ENCODE data around the gene VSNL1. TPM values are rescaled to one million over a fixed set of nuclear protein-coding genes. Genes with fewer than 3 reads are reported as not detected.
A peak's percentile ranks its signal among the peaks of the same experiment; 100 is the strongest.

Gene VSNL1
- total RNA-seq, 1 donor from 2014 or later = 19.2 TPM

DNA sequence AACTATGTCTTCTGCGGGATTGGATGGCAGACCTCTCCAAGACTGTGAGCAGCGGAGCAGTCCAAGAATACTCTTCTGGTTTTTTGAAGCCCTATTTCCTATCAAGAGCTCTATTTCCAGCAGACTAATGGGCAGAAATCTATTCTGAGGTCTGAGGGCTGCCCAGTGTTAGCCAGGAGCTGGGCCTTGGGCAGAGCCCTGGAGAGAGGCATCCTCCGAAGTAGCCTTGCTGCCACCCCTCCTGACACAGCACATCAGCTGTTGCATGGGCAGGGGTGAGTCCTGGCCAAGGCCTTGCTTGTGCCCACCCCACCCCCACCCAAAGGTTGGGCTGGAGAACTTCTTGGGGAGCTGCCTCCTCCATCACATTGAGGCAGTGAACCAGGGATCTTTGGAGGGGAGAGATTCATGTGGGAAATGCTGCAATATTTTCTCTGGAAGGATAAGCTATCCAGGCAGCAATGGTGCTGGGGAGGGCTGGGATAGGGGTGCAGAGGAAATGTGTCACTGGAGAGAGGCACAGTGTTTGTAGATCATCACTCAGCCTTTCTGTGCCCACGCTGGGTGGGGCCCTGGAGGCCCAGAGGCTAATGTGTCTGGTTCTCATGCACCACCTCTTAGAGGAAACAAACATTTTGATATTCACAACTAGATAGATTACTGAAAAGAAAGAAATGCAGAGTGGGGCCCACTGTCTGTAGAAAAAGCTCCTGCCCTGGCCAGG lies 104.7 kb downstream of the VSNL1 start:
- TF ChIP-seq POLR2AphosphoS5 (IDR thresholded peaks at IDR 0.05; ENCODE audit: insufficient read depth in 1 of 2, low read depth in 1 of 2) (no peak), POLR2A (IDR thresholded peaks at IDR 0.05) (no peak)
- TF ChIP-seq, protein P1, sequence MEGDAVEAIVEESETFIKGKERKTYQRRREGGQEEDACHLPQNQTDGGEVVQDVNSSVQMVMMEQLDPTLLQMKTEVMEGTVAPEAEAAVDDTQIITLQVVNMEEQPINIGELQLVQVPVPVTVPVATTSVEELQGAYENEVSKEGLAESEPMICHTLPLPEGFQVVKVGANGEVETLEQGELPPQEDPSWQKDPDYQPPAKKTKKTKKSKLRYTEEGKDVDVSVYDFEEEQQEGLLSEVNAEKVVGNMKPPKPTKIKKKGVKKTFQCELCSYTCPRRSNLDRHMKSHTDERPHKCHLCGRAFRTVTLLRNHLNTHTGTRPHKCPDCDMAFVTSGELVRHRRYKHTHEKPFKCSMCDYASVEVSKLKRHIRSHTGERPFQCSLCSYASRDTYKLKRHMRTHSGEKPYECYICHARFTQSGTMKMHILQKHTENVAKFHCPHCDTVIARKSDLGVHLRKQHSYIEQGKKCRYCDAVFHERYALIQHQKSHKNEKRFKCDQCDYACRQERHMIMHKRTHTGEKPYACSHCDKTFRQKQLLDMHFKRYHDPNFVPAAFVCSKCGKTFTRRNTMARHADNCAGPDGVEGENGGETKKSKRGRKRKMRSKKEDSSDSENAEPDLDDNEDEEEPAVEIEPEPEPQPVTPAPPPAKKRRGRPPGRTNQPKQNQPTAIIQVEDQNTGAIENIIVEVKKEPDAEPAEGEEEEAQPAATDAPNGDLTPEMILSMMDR (IDR thresholded peaks at IDR 0.05) = no peak
- H3K4me3 ChIP-seq = no peak overlapping the region
- H3K27me3 ChIP-seq = no peaks in the 10 kb centered on the region
- DNase-seq (ENCODE audit: extremely low spot score in 2 of 2) = no peak
- no peaks in the 10 kb centered on the region for H3K9me3 ChIP-seq
- H3K4me1 ChIP-seq = peaks cover 47% of the 10 kb centered on the region
- H3K36me3 ChIP-seq = no peaks in the 10 kb centered on the region
- peak overlapping the region; percentile 18 for H3K27ac ChIP-seq
- intact Hi-C loops (cut with DNase I) = no loop called here

DNA sequence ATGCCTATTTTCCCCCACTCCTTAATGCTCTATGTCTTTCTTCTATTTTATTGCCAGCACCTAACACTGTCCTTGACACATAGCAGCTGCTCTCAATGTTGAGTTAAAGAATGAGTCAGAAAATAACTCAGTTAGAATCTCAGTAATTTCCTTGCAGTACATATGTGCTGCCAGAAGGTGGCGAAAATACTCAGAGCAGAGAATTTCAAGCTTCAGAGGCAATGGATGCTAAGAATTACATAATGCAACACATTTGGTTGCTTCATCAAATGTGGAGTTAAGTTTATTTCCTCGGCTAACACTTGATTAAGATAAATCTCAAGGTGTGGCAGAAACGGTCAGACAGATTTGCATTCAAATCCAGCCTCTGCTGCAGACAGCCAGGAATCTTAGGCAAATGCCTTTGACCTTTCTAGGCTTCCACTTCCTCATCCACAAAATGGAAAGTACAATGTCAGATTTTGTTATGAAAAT lies 105.6 kb downstream of the VSNL1 start:
- Histone ChIP-seq H3K27ac (peak overlapping the region; percentile 18), H3K4me3 (no peak overlapping the region), H3K9me3 (no peaks in the 10 kb centered on the region), H3K27me3 (no peaks in the 10 kb centered on the region), H3K4me1 (peaks cover 47% of the 10 kb centered on the region), H3K36me3 (no peaks in the 10 kb centered on the region)
- TF ChIP-seq, protein P1 (IDR thresholded peaks at IDR 0.05) = peak; percentile 44 to 76 (median 53)
- TF ChIP-seq POLR2AphosphoS5 (IDR thresholded peaks at IDR 0.05; ENCODE audit: insufficient read depth in 1 of 2, low read depth in 1 of 2) (peak in 1 of 2 donors; percentile 95), POLR2A (IDR thresholded peaks at IDR 0.05) (no peak)
- DNase-seq (ENCODE audit: extremely low spot score in 2 of 2) = no peak
- intact Hi-C loops (cut with DNase I) = no loop called here

DNA sequence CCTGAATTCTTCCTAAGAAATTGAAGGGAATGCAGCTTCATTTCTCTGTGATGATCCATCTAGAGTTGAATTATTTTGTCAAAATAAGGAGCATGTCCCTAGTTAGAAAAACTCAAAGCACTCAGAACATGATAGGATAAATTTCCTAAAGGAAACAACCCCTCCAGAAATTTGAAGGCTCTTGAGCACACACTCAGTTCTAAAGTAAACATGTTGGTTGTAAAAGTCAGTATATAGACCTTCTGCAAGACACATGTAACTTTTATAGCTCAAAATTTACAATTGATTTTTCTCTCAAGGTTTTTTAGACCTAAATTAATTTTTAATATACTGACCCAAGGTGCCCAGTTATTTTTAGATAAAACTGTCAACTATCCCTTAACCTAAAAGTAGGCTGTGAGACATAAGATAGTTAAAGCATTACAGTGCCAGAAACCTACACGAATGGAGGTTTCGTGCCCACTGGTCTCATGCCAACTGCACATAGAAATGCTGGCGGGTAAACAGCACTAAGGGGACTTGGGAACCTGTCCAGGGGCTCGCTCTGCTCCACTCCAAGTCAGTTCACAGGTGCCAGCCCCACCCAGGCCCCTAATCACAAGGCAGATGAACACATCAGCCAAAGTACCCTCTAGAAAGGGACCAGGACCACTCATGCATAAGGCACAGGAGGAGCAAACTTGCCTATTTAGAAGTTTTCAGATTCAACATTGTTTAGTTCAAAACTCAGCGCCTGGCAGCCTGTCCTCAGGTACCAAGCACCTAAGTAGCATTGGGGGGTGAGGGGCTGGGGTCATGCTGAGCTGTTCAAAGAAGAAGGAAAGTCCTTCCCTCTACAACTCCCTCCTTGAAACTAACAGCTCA lies 106.6 kb downstream of the VSNL1 start:
- no peak for DNase-seq (ENCODE audit: extremely low spot score in 2 of 2)
- Histone ChIP-seq H3K4me3 (no peak overlapping the region), H3K27ac (no peak overlapping the region), H3K4me1 (peaks cover 47% of the 10 kb centered on the region), H3K27me3 (no peaks in the 10 kb centered on the region), H3K36me3 (no peaks in the 10 kb centered on the region), H3K9me3 (no peaks in the 10 kb centered on the region)
- intact Hi-C loops (cut with DNase I) = no loop called here
- TF ChIP-seq, protein P1 (IDR thresholded peaks at IDR 0.05) = no peak
- TF ChIP-seq POLR2AphosphoS5 (IDR thresholded peaks at IDR 0.05; ENCODE audit: insufficient read depth in 1 of 2, low read depth in 1 of 2) (no peak), POLR2A (IDR thresholded peaks at IDR 0.05) (no peak)

DNA sequence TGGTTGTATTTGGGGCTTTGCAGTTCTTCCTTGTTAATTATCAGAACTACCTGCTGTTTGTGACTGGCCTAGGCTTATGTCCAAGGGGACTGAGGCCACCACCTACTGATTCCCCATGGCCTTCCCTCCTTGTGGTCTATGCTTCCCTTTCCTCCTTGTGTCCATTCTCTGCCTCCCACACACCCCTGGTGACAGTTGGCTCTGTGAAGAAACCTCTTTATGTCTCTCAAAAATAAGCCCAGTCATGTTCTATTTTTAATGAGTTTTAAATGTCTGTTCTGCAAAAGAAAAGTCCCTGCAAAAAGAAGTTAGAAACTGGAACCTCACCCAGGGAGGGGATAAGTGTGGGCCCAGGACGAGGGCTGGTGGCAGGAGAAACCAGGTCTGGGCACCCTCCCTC lies 108.1 kb downstream of the VSNL1 start:
- intact Hi-C loops (cut with DNase I) = no loop called here
- H3K4me1 ChIP-seq = peaks cover 35% of the 10 kb centered on the region
- no peak for DNase-seq (ENCODE audit: extremely low spot score in 2 of 2)
- TF ChIP-seq, protein P1 (IDR thresholded peaks at IDR 0.05) = no peak
- TF ChIP-seq POLR2AphosphoS5 (IDR thresholded peaks at IDR 0.05; ENCODE audit: insufficient read depth in 1 of 2, low read depth in 1 of 2) = no peak
- TF ChIP-seq POLR2A (IDR thresholded peaks at IDR 0.05) = no peak
- no peak overlapping the region for H3K27ac ChIP-seq
- H3K27me3 ChIP-seq = no peaks in the 10 kb centered on the region
- H3K4me3 ChIP-seq = no peak overlapping the region
- no peaks in the 10 kb centered on the region for H3K36me3 ChIP-seq
- H3K9me3 ChIP-seq = no peaks in the 10 kb centered on the region

Data from vagina (tissue), 2 donors.